ENCODE measurements around the gene SLC6A8.
"Not testable (repeated sequence)": the region's sequence is repeated elsewhere in the genome, so short reads cannot be mapped to it uniquely, and the experiment has no call there.

DNA sequence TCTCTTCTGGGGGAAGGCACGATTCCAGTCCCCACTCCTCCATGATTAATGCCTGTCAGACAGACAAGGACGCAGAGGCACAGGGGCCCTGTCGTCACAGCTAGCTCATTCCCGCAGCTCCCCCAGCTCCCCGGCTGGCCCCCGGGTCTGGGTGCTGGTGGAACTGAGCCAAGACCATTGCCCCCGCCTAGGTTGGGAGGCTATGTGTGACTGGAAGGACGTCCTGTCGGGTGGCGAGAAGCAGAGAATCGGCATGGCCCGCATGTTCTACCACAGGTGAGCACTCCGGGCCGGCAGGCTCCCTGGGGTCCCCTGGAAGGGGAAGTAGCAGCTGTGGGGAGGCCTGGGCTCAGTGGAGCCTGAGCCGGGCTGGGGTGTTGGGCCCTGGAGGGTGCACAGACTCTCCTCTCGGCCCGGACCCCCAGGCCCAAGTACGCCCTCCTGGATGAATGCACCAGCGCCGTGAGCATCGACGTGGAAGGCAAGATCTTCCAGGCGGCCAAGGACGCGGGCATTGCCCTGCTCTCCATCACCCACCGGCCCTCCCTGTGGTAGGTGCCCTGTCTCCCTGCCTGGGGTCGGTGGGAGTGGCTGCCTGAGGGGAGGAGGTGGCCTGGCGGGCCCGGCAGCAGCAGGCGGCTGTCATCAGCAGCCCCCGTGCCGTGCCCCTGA is 55.2 kb downstream of the SLC6A8 start:
- TF ChIP-seq POLR2AphosphoS5 (IDR thresholded peaks at IDR 0.05), result not testable (repeated sequence)
- TF ChIP-seq, protein P1, sequence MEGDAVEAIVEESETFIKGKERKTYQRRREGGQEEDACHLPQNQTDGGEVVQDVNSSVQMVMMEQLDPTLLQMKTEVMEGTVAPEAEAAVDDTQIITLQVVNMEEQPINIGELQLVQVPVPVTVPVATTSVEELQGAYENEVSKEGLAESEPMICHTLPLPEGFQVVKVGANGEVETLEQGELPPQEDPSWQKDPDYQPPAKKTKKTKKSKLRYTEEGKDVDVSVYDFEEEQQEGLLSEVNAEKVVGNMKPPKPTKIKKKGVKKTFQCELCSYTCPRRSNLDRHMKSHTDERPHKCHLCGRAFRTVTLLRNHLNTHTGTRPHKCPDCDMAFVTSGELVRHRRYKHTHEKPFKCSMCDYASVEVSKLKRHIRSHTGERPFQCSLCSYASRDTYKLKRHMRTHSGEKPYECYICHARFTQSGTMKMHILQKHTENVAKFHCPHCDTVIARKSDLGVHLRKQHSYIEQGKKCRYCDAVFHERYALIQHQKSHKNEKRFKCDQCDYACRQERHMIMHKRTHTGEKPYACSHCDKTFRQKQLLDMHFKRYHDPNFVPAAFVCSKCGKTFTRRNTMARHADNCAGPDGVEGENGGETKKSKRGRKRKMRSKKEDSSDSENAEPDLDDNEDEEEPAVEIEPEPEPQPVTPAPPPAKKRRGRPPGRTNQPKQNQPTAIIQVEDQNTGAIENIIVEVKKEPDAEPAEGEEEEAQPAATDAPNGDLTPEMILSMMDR (IDR thresholded peaks at IDR 0.05), result not testable (repeated sequence)
